Measurements from ENCODE around the gene AQP3. TPM values are rescaled to one million over a fixed set of nuclear protein-coding genes. Genes with fewer than 3 reads are reported as not detected.
"Not testable (repeated sequence)": the region's sequence is repeated elsewhere in the genome, so short reads cannot be mapped to it uniquely, and the experiment has no call there.

The AQP3 gene
- polyA plus RNA-seq, 1 donor: 103 TPM

GRCh38 chr9:33465096-33465495 lies 17.7 kb upstream of the AQP3 start:
- no peak overlapping the region for H3K27ac ChIP-seq (ENCODE audit: low read length)
- no peak for DNase-seq
- no peak overlapping the region for H3K4me3 ChIP-seq (ENCODE audit: low read length)
- WGBS (ENCODE audit: insufficient coverage, low lambda C conversion rate): no CpG with 5 or more reads among the region's 9 CpGs
- no peaks in the 10 kb centered on the region for H3K9me3 ChIP-seq (ENCODE audit: control insufficient read depth, low read depth, low read length)
- no peaks in the 10 kb centered on the region for H3K27me3 ChIP-seq (ENCODE audit: control insufficient read depth, insufficient read depth, low read length)
- peaks cover 91% of the 10 kb centered on the region for H3K36me3 ChIP-seq (ENCODE audit: control insufficient read depth, insufficient read depth, low read length)
- no peaks in the 10 kb centered on the region for H3K4me1 ChIP-seq (ENCODE audit: control insufficient read depth, insufficient read depth, low read length)

GRCh38 chr9:33464045-33464636 lies 16.7 kb upstream of the AQP3 start:
- no peak overlapping the region for H3K4me3 ChIP-seq (ENCODE audit: low read length)
- H3K36me3 ChIP-seq (ENCODE audit: control insufficient read depth, insufficient read depth, low read length): peaks cover 82% of the 10 kb centered on the region
- no peaks in the 10 kb centered on the region for H3K27me3 ChIP-seq (ENCODE audit: control insufficient read depth, insufficient read depth, low read length)
- WGBS (ENCODE audit: insufficient coverage, low lambda C conversion rate): 88% methylated on average over 2 of the region's 14 CpGs
- H3K9me3 ChIP-seq (ENCODE audit: control insufficient read depth, low read depth, low read length): no peaks in the 10 kb centered on the region
- H3K27ac ChIP-seq (ENCODE audit: low read length): no peak overlapping the region
- DNase-seq: no peak
- no peaks in the 10 kb centered on the region for H3K4me1 ChIP-seq (ENCODE audit: control insufficient read depth, insufficient read depth, low read length)

GRCh38 chr9:33463151-33463550 lies 15.8 kb upstream of the AQP3 start:
- H3K27ac ChIP-seq (ENCODE audit: low read length): no peak overlapping the region

GRCh38 chr9:33461492-33461891 lies 14.1 kb upstream of the AQP3 start:
- no CpG with 5 or more reads among the region's 3 CpGs for WGBS (ENCODE audit: insufficient coverage, low lambda C conversion rate)

More at GRCh38 chr9:33463151-33463550, 15.8 kb upstream of the AQP3 start:
- peaks cover 7% of the 10 kb centered on the region for H3K4me1 ChIP-seq (ENCODE audit: control insufficient read depth, insufficient read depth, low read length)
- no peak for DNase-seq
- no peaks in the 10 kb centered on the region for H3K9me3 ChIP-seq (ENCODE audit: control insufficient read depth, low read depth, low read length)
- H3K36me3 ChIP-seq (ENCODE audit: control insufficient read depth, insufficient read depth, low read length): peaks cover 72% of the 10 kb centered on the region
- H3K4me3 ChIP-seq (ENCODE audit: low read length): no peak overlapping the region
- no CpG with 5 or more reads among the region's 15 CpGs for WGBS (ENCODE audit: insufficient coverage, low lambda C conversion rate)
- H3K27me3 ChIP-seq (ENCODE audit: control insufficient read depth, insufficient read depth, low read length): no peaks in the 10 kb centered on the region

GRCh38 chr9:33460854-33461253 lies 13.5 kb upstream of the AQP3 start:
- no peaks in the 10 kb centered on the region for H3K9me3 ChIP-seq (ENCODE audit: control insufficient read depth, low read depth, low read length)
- H3K4me1 ChIP-seq (ENCODE audit: control insufficient read depth, insufficient read depth, low read length): peaks cover 10% of the 10 kb centered on the region
- no peaks in the 10 kb centered on the region for H3K27me3 ChIP-seq (ENCODE audit: control insufficient read depth, insufficient read depth, low read length)
- H3K27ac ChIP-seq (ENCODE audit: low read length): no peak overlapping the region
- DNase-seq: no peak
- no peak overlapping the region for H3K4me3 ChIP-seq (ENCODE audit: low read length)
- peaks cover 49% of the 10 kb centered on the region for H3K36me3 ChIP-seq (ENCODE audit: control insufficient read depth, insufficient read depth, low read length)
- WGBS (ENCODE audit: insufficient coverage, low lambda C conversion rate): 95% methylated on average over 4 of the region's 10 CpGs

More at GRCh38 chr9:33461492-33461891, 14.1 kb upstream of the AQP3 start:
- H3K4me3 ChIP-seq (ENCODE audit: low read length): no peak overlapping the region
- H3K27me3 ChIP-seq (ENCODE audit: control insufficient read depth, insufficient read depth, low read length): no peaks in the 10 kb centered on the region
- H3K9me3 ChIP-seq (ENCODE audit: control insufficient read depth, low read depth, low read length): no peaks in the 10 kb centered on the region
- DNase-seq: no peak
- H3K4me1 ChIP-seq (ENCODE audit: control insufficient read depth, insufficient read depth, low read length): peaks cover 10% of the 10 kb centered on the region
- peaks cover 55% of the 10 kb centered on the region for H3K36me3 ChIP-seq (ENCODE audit: control insufficient read depth, insufficient read depth, low read length)
- no peak overlapping the region for H3K27ac ChIP-seq (ENCODE audit: low read length)

GRCh38 chr9:33459115-33459514 lies 11.7 kb upstream of the AQP3 start:
- peaks cover 16% of the 10 kb centered on the region for H3K4me1 ChIP-seq (ENCODE audit: control insufficient read depth, insufficient read depth, low read length)
- WGBS (ENCODE audit: insufficient coverage, low lambda C conversion rate): no CpG with 5 or more reads among the region's 3 CpGs
- no peaks in the 10 kb centered on the region for H3K9me3 ChIP-seq (ENCODE audit: control insufficient read depth, low read depth, low read length)
- H3K4me3 ChIP-seq (ENCODE audit: low read length): no peak overlapping the region
- H3K27me3 ChIP-seq (ENCODE audit: control insufficient read depth, insufficient read depth, low read length): no peaks in the 10 kb centered on the region
- no peak overlapping the region for H3K27ac ChIP-seq (ENCODE audit: low read length)
- DNase-seq: no peak
- H3K36me3 ChIP-seq (ENCODE audit: control insufficient read depth, insufficient read depth, low read length): peaks cover 31% of the 10 kb centered on the region

- H3K36me3 ChIP-seq (ENCODE audit: control insufficient read depth, insufficient read depth, low read length): peaks cover 25% of the 10 kb centered on the region
- peaks cover 23% of the 10 kb centered on the region for H3K4me1 ChIP-seq (ENCODE audit: control insufficient read depth, insufficient read depth, low read length)
- peak in 1 of 2 donors; percentile 69 for DNase-seq
- no peak overlapping the region for H3K4me3 ChIP-seq (ENCODE audit: low read length)
- no peaks in the 10 kb centered on the region for H3K9me3 ChIP-seq (ENCODE audit: control insufficient read depth, low read depth, low read length)
- no CpG with 5 or more reads among the region's 4 CpGs for WGBS (ENCODE audit: insufficient coverage, low lambda C conversion rate)
- no peaks in the 10 kb centered on the region for H3K27me3 ChIP-seq (ENCODE audit: control insufficient read depth, insufficient read depth, low read length)
- no peak overlapping the region for H3K27ac ChIP-seq (ENCODE audit: low read length)
Measured at GRCh38 chr9:33458444-33458843, 11.1 kb upstream of the AQP3 start.

- Histone ChIP-seq H3K9me3 (ENCODE audit: control insufficient read depth, low read depth, low read length) (no peaks in the 10 kb centered on the region), H3K27ac (ENCODE audit: low read length) (no peak overlapping the region), H3K27me3 (ENCODE audit: control insufficient read depth, insufficient read depth, low read length) (no peaks in the 10 kb centered on the region), H3K4me3 (ENCODE audit: low read length) (no peak overlapping the region), H3K4me1 (ENCODE audit: control insufficient read depth, insufficient read depth, low read length) (peaks cover 30% of the 10 kb centered on the region), H3K36me3 (ENCODE audit: control insufficient read depth, insufficient read depth, low read length) (peaks cover 5% of the 10 kb centered on the region)
- 40% methylated on average over 1 of the region's 7 CpGs for WGBS (ENCODE audit: insufficient coverage, low lambda C conversion rate)
- no peak for DNase-seq
Measured at GRCh38 chr9:33455945-33456344, 8.6 kb upstream of the AQP3 start.

- not testable (repeated sequence) for H3K36me3 ChIP-seq (ENCODE audit: control insufficient read depth, insufficient read depth, low read length); H3K9me3 ChIP-seq (ENCODE audit: control insufficient read depth, low read depth, low read length); H3K27me3 ChIP-seq (ENCODE audit: control insufficient read depth, insufficient read depth, low read length); H3K27ac ChIP-seq (ENCODE audit: low read length); H3K4me3 ChIP-seq (ENCODE audit: low read length); DNase-seq
- H3K4me1 ChIP-seq (ENCODE audit: control insufficient read depth, insufficient read depth, low read length): peaks cover 35% of the 10 kb centered on the region
- no CpG with 5 or more reads among the region's 8 CpGs for WGBS (ENCODE audit: insufficient coverage, low lambda C conversion rate)
Measured at GRCh38 chr9:33455456-33455855, 8.1 kb upstream of the AQP3 start.

GRCh38 chr9:33454661-33455026 lies 7.3 kb upstream of the AQP3 start:
- H3K4me1 ChIP-seq (ENCODE audit: control insufficient read depth, insufficient read depth, low read length): peaks cover 37% of the 10 kb centered on the region
- H3K27me3 ChIP-seq (ENCODE audit: control insufficient read depth, insufficient read depth, low read length); H3K36me3 ChIP-seq (ENCODE audit: control insufficient read depth, insufficient read depth, low read length); H3K4me3 ChIP-seq (ENCODE audit: low read length); H3K9me3 ChIP-seq (ENCODE audit: control insufficient read depth, low read depth, low read length); H3K27ac ChIP-seq (ENCODE audit: low read length); DNase-seq: not testable (repeated sequence)
- no CpG with 5 or more reads among the region's 5 CpGs for WGBS (ENCODE audit: insufficient coverage, low lambda C conversion rate)

GRCh38 chr9:33453999-33454660 lies 6.7 kb upstream of the AQP3 start:
- Histone ChIP-seq H3K9me3 (ENCODE audit: control insufficient read depth, low read depth, low read length) (no peaks in the 10 kb centered on the region), H3K4me3 (ENCODE audit: low read length) (no peak overlapping the region), H3K27ac (ENCODE audit: low read length) (no peak overlapping the region), H3K4me1 (ENCODE audit: control insufficient read depth, insufficient read depth, low read length) (peaks cover 37% of the 10 kb centered on the region), H3K36me3 (ENCODE audit: control insufficient read depth, insufficient read depth, low read length) (no peaks in the 10 kb centered on the region), H3K27me3 (ENCODE audit: control insufficient read depth, insufficient read depth, low read length) (no peaks in the 10 kb centered on the region)
- WGBS (ENCODE audit: insufficient coverage, low lambda C conversion rate): no CpG with 5 or more reads among the region's 11 CpGs
- peak in 1 of 2 donors; percentile 51 for DNase-seq
